Gastroesophageal sphincter (tissue), 4 donors: ENCODE data around the gene CDK12. TPM values are rescaled to one million over a fixed set of nuclear protein-coding genes. Genes with fewer than 3 reads are reported as not detected.
"Not testable (repeated sequence)": the region's sequence is repeated elsewhere in the genome, so short reads cannot be mapped to it uniquely, and the experiment has no call there.

Experiments used
- ATAC-seq: fragments of 150-250 bp; one replicate; pipeline ENCODE4 v1.9.1; 2016; ENCODE audit warnings: mild to moderate bottlenecking, moderate library complexity
- H3K27ac ChIP-seq, 4 donors: fragments of 200-600 bp; sonication (generic) in 3 of 4; 1 replicate in 3 of 4; 2 replicates in 1 of 4; pipeline ENCODE4 v1.5.1; 2016 to 2019
- H3K27me3 ChIP-seq: fragments of 200-600 bp; sonication (generic); one replicate; pipeline ENCODE4 v1.5.1; 2019
- H3K36me3 ChIP-seq, 2 donors: fragments of 200-600 bp; sonication (generic); one replicate each; pipeline ENCODE4 v1.5.1; 2019; ENCODE audit warnings: control low read depth in 1 of 2
- H3K4me1 ChIP-seq, 3 donors: fragments of 200-600 bp; sonication (generic); 1 replicate in 2 of 3; 2 replicates in 1 of 3; pipeline ENCODE4 v1.5.1; 2016 to 2019; ENCODE audit warnings: control low read depth in 2 of 3
- H3K4me3 ChIP-seq, 2 donors: fragments of 200-600 bp; sonication (generic); one replicate each; pipeline ENCODE4 v1.5.1; 2019; ENCODE audit warnings: mild to moderate bottlenecking in 1 of 2, moderate library complexity in 1 of 2
- H3K9me3 ChIP-seq, 3 donors: fragments of 200-600 bp; sonication (generic); one replicate each; pipeline ENCODE4 v1.5.1; 2017 to 2019; ENCODE audit warnings: control low read depth in 2 of 3
- CTCF ChIP-seq, 4 experiments: fragments of 200-600 bp in 2 of 4; fragments of 450-650 bp in 2 of 4; sonication (generic) in 1 of 4; IDR thresholded peaks; one replicate each; pipeline ENCODE4 v1.5.1; 2017 to 2019; ENCODE audit warnings: antibody characterized with exemption in 4 of 4, mild to moderate bottlenecking in 2 of 4, moderate library complexity in 2 of 4
- EP300 ChIP-seq: sonication (generic); formaldehyde crosslinking; IDR thresholded peaks from one replicate; pipeline ENCODE4 v1.6.1; 2017; ENCODE audit warnings: antibody characterized with exemption, mild to moderate bottlenecking
- POLR2A ChIP-seq, 2 donors: fragments of 450-650 bp; IDR thresholded peaks; one replicate each; pipeline ENCODE4 v1.6.1; 2017; ENCODE audit warnings: antibody characterized with exemption in 2 of 2, mild to moderate bottlenecking in 2 of 2, moderate library complexity in 1 of 2
- POLR2AphosphoS5 ChIP-seq: sonication (generic); formaldehyde crosslinking; IDR thresholded peaks from one replicate; pipeline ENCODE4 v1.6.1; 2017; ENCODE audit warnings: antibody characterized with exemption
- WGBS, 2 donors: methylation state at CpG; one replicate each; pipeline ENCODE4 v1.1.5; 2018; ENCODE audit warnings: low coverage in 1 of 2; 5-methylcytosine and 5-hydroxymethylcytosine counted together
- total RNA-seq, 4 donors: library from RNA; depleted of rRNA; stranded (reverse); fragments of >200 nt; gene quantifications; one replicate each; pipeline ENCODE4 v1.1.0, GENCODE V29; 2016

The CDK12 gene
- total RNA-seq, 4 donors from 2014 or later: 29.9 to 47.3 (median 38.2) TPM

DNA sequence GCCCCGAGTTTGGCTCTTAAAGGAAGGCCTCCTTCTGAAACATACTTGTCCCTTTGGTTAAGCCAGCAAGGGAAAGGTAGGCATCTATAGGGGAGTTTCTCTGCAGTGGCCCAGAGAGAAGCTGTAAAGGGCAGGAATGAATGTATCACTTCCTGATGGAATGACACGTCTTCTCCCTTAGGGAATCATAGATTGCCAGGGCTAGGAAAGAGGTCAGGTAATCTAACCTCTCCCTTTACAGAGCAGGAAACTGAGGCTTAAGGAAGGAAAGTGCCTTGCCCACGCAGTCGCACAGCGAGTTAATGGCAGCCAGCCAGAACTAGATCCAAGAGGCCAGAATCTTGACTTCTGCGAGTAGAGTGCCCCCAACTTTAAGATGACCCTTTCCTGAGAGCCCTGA is 80.4 kb downstream of the CDK12 start:
- TF ChIP-seq POLR2A (IDR thresholded peaks at IDR 0.05): no peak
- no peak for TF ChIP-seq POLR2AphosphoS5
- no peak for TF ChIP-seq EP300
- TF ChIP-seq CTCF (IDR thresholded peaks at IDR 0.05): no peak
- Histone ChIP-seq H3K4me3 (no peak overlapping the region), H3K27ac (no peak overlapping the region), H3K36me3 (peaks cover 0 to 27% of the 10 kb centered on the region in 2 donors), H3K9me3 (no peaks in the 10 kb centered on the region), H3K27me3 (no peaks in the 10 kb centered on the region), H3K4me1 (no peaks in the 10 kb centered on the region)
- ATAC-seq: no peak
- 43% methylated on average over 6 of the region's 6 CpGs; no CpG with 5 or more reads in 1 of the 2 donors for WGBS, 2 donors

GRCh38 chr17:39543176-39543575 is 81.9 kb downstream of the CDK12 start:
- Histone ChIP-seq H3K27me3 (no peaks in the 10 kb centered on the region), H3K36me3 (peaks cover 0 to 42% of the 10 kb centered on the region in 2 donors), H3K9me3 (no peaks in the 10 kb centered on the region), H3K4me1 (peaks cover 0 to 7% (median 3%) of the 10 kb centered on the region in 3 donors), H3K27ac (no peak overlapping the region), H3K4me3 (no peak overlapping the region)
- 80 to 82% methylated on average over 1 of the region's 1 CpG for WGBS, 2 donors
- TF ChIP-seq CTCF (IDR thresholded peaks at IDR 0.05) (no peak), POLR2A (IDR thresholded peaks at IDR 0.05) (no peak), EP300 (no peak), POLR2AphosphoS5 (no peak)
- no peak for ATAC-seq

DNA sequence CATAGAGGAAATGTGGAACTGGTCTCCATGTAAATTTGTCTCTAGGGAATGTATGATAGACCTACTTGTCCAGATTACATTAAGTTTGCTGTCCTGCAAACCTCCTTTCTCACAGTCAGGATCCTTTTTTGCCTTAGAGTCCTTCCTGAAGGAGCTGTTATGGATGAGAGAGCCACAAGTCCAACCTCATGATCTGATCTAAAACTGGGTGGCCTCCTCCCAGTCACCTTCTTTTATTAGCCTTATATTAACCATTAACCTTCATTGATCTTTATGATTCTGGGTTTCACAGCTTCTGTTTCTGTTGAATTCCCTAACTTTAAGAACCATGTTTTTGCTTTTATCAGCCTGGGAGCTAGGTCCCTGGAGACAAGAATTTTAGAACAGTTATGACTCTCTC is 82.4 kb downstream of the CDK12 start:
- Histone ChIP-seq H3K4me3 (no peak overlapping the region), H3K27ac (no peak overlapping the region), H3K36me3 (peaks cover 0 to 47% of the 10 kb centered on the region in 2 donors), H3K27me3 (no peaks in the 10 kb centered on the region), H3K4me1 (peaks cover 0 to 12% (median 7%) of the 10 kb centered on the region in 3 donors), H3K9me3 (no peaks in the 10 kb centered on the region)
- TF ChIP-seq POLR2A (IDR thresholded peaks at IDR 0.05) (no peak), POLR2AphosphoS5 (no peak), EP300 (no peak), CTCF (IDR thresholded peaks at IDR 0.05) (no peak)
- ATAC-seq: no peak

DNA sequence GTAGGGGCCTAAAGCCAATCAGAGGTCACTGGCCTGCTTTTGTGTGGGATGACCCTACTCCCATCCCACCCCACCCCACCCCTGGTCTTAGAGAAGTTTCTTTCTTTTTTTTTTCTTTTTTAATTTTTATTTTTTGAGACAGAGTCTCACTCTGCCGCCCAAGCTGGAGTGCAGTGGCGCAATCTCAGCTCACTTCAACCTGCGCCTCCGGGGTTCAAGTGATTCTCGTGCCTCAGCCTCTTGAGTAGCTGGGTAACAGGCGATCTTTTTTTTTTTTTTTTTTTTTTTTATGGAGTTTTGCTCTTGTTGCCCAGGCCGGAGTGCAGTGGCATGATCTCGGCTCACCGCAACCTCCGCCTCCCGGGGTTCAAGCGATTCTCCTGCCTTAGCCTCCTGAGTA is 83.1 kb downstream of the CDK12 start:
- ATAC-seq: not testable (repeated sequence)

GRCh38 chr17:39547713-39548478 is 86.6 kb downstream of the CDK12 start:
- Histone ChIP-seq H3K36me3 (peaks cover 0 to 89% of the 10 kb centered on the region in 2 donors), H3K9me3 (no peaks in the 10 kb centered on the region), H3K27ac (no peak overlapping the region), H3K4me3 (no peak overlapping the region), H3K4me1 (peaks cover 0 to 21% (median 10%) of the 10 kb centered on the region in 3 donors), H3K27me3 (no peaks in the 10 kb centered on the region)
- TF ChIP-seq POLR2AphosphoS5 (no peak), CTCF (IDR thresholded peaks at IDR 0.05) (peak; percentile 72 to 89 (median 81))
- WGBS, 2 donors: 0 to 15% methylated on average over 3 to 4 of the region's 5 CpGs
- ATAC-seq: peak; percentile 58

More for the DNA sequence above, 83.1 kb downstream of the CDK12 start:
- peaks cover 0 to 54% of the 10 kb centered on the region in 2 donors for H3K36me3 ChIP-seq
- 97% methylated on average over 6 of the region's 12 CpGs; no CpG with 5 or more reads in 1 of the 2 donors for WGBS, 2 donors
- H3K27me3 ChIP-seq, H3K27ac ChIP-seq, H3K9me3 ChIP-seq, H3K4me3 ChIP-seq: not testable (repeated sequence)
- H3K4me1 ChIP-seq: peaks cover 0 to 19% (median 10%) of the 10 kb centered on the region in 3 donors
